Esophagus muscularis mucosa (tissue), 4 donors: ENCODE measurements around the gene POLR2H.

Experiments used
- EP300 ChIP-seq: sonication (generic); formaldehyde crosslinking; IDR thresholded peaks from one replicate; pipeline ENCODE4 v1.6.1; 2017; ENCODE audit warnings: antibody characterized with exemption
- POLR2A ChIP-seq: fragments of 450-650 bp; IDR thresholded peaks from one replicate; pipeline ENCODE4 v1.6.1; 2017; ENCODE audit warnings: antibody characterized with exemption, moderate library complexity, mild to moderate bottlenecking, low read depth
- POLR2AphosphoS5 ChIP-seq, 2 donors: sonication (generic); formaldehyde crosslinking; IDR thresholded peaks; one replicate each; pipeline ENCODE4 v1.6.1; 2017; ENCODE audit warnings: antibody characterized with exemption in 2 of 2
- TF ChIP-seq, protein P1 (sequence below), 3 experiments: fragments of 200-600 bp in 2 of 3; fragments of 450-650 bp in 1 of 3; sonication (generic) in 2 of 3; IDR thresholded peaks; one replicate each; pipeline ENCODE4 v1.5.1; 2017 to 2019; ENCODE audit warnings: antibody characterized with exemption in 3 of 3, mild to moderate bottlenecking in 2 of 3, moderate library complexity in 1 of 3

- TF ChIP-seq EP300 (no peak), POLR2A (no peak), POLR2AphosphoS5 (IDR thresholded peaks at IDR 0.05) (no peak)
- TF ChIP-seq, protein P1, sequence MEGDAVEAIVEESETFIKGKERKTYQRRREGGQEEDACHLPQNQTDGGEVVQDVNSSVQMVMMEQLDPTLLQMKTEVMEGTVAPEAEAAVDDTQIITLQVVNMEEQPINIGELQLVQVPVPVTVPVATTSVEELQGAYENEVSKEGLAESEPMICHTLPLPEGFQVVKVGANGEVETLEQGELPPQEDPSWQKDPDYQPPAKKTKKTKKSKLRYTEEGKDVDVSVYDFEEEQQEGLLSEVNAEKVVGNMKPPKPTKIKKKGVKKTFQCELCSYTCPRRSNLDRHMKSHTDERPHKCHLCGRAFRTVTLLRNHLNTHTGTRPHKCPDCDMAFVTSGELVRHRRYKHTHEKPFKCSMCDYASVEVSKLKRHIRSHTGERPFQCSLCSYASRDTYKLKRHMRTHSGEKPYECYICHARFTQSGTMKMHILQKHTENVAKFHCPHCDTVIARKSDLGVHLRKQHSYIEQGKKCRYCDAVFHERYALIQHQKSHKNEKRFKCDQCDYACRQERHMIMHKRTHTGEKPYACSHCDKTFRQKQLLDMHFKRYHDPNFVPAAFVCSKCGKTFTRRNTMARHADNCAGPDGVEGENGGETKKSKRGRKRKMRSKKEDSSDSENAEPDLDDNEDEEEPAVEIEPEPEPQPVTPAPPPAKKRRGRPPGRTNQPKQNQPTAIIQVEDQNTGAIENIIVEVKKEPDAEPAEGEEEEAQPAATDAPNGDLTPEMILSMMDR (IDR thresholded peaks at IDR 0.05): no peak
Measured at GRCh38 chr3:184355261-184356040, 6.1 kb upstream of the POLR2H start.
